HS-5 (cell line): ENCODE results near the gene TMEM72.

ENCODE experiments used
- DNase-seq: peaks from one replicate; pipeline ENCODE4 v3.0.0-alpha.2; 2012; ENCODE audit warnings: low read depth

TMEM72 gene

DNA sequence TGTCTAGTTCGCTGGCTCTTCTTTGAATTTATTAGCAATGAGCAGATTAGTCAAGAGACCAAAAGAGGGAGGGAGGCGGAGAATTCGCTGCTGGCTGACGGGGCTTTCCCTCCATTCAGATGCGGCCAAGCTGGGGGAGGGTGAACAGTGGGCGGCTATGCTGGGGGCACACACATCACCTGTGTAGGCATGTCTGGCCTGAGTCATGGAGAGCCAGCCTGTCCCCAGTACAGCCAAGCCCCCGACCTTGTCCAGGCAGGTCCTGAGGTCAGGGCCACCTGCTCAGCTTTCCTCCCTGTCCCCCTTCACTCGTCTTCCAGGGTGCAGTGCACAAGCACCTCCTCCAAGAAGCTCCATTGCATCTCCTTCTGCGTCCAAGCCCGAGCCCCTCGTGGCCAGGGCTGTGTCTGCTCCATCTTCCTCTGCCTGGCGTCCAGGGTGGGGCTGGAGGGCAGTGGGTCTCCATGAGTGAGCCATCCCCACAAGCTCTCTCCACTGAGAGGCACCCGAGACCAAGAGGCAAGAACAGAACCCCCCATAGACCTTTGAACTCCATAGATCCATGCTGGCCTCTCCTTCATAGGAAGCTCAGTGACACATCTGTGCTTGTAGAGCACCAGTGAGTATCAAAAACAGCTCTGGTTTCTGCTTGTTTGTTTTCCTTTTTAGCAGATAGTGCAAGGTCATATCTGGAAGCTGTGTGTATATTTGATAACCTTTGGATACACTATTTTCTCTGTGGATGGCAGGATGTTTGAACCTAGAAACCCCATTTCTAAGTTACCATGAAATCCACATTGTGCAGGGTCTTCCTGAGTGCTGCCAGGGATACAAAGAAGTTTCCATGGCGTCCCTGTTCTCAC lies 69.4 kb downstream of the TMEM72 start:
- no peak for DNase-seq

DNA sequence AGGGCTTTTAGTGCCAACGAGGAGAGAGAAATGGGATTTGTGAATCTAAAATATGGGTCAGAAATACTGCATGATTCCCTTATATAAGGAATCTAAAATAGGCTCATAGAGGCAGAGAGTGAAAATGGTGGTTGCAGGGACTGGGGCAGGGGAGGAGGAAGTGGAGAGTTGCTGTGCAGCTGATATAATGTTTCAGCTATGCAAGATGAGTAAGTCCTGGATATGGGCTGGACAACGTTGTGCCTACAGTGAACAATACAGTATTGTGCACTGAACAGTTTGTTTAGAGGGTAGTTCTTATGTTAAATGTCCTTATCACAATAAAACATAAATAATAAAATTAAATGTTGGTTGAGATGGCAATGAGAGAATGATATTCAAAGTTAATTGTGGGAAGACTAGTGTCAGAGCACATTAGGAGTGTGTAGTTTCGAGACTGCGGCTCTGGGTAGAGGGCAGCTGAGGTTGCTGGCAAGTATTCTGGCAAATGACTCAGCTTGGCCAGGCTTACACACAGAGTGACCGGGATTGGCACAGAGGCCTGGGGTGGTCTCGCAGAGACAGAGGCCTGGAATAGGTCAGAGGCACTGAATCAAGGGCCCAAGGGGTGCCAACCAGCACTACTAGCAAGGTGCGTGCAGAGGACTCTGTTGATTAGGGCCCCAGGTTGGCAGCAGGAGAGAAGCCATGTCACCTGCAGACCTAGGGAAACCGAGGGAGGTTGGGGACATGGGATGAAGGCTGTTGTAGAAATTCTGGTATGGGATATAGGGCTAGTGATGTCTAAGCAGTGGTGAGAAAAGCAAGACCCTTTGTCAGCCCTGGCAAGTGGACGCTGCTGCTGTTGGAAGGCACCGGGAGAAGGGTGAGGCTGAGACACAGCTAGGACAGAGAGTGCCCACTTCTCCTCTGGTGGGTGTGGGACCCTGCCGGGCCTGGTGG lies 70.3 kb downstream of the TMEM72 start:
- DNase-seq = peak; percentile 82

GRCh38 chr10:44982114-44982460 lies 71.0 kb downstream of the TMEM72 start:
- DNase-seq = no peak

GRCh38 chr10:44982496-44982895 lies 71.4 kb downstream of the TMEM72 start:
- no peak for DNase-seq

GRCh38 chr10:44983066-44983894 lies 72.1 kb downstream of the TMEM72 start:
- no peak for DNase-seq

GRCh38 chr10:44983895-44984278 lies 72.8 kb downstream of the TMEM72 start:
- DNase-seq = no peak

- DNase-seq = no peak
These were observed 73.5 kb downstream of the TMEM72 start for GRCh38 chr10:44984671-44985101.

- no peak for DNase-seq
These were observed 74.1 kb downstream of the TMEM72 start for GRCh38 chr10:44985175-44985681.

GRCh38 chr10:44986179-44986578 lies 75.0 kb downstream of the TMEM72 start:
- DNase-seq = no peak
